Measurements from ENCODE around the gene RAPH1.

RAPH1 gene, protein sequence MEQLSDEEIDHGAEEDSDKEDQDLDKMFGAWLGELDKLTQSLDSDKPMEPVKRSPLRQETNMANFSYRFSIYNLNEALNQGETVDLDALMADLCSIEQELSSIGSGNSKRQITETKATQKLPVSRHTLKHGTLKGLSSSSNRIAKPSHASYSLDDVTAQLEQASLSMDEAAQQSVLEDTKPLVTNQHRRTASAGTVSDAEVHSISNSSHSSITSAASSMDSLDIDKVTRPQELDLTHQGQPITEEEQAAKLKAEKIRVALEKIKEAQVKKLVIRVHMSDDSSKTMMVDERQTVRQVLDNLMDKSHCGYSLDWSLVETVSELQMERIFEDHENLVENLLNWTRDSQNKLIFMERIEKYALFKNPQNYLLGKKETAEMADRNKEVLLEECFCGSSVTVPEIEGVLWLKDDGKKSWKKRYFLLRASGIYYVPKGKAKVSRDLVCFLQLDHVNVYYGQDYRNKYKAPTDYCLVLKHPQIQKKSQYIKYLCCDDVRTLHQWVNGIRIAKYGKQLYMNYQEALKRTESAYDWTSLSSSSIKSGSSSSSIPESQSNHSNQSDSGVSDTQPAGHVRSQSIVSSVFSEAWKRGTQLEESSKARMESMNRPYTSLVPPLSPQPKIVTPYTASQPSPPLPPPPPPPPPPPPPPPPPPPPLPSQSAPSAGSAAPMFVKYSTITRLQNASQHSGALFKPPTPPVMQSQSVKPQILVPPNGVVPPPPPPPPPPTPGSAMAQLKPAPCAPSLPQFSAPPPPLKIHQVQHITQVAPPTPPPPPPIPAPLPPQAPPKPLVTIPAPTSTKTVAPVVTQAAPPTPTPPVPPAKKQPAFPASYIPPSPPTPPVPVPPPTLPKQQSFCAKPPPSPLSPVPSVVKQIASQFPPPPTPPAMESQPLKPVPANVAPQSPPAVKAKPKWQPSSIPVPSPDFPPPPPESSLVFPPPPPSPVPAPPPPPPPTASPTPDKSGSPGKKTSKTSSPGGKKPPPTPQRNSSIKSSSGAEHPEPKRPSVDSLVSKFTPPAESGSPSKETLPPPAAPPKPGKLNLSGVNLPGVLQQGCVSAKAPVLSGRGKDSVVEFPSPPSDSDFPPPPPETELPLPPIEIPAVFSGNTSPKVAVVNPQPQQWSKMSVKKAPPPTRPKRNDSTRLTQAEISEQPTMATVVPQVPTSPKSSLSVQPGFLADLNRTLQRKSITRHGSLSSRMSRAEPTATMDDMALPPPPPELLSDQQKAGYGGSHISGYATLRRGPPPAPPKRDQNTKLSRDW

DNA sequence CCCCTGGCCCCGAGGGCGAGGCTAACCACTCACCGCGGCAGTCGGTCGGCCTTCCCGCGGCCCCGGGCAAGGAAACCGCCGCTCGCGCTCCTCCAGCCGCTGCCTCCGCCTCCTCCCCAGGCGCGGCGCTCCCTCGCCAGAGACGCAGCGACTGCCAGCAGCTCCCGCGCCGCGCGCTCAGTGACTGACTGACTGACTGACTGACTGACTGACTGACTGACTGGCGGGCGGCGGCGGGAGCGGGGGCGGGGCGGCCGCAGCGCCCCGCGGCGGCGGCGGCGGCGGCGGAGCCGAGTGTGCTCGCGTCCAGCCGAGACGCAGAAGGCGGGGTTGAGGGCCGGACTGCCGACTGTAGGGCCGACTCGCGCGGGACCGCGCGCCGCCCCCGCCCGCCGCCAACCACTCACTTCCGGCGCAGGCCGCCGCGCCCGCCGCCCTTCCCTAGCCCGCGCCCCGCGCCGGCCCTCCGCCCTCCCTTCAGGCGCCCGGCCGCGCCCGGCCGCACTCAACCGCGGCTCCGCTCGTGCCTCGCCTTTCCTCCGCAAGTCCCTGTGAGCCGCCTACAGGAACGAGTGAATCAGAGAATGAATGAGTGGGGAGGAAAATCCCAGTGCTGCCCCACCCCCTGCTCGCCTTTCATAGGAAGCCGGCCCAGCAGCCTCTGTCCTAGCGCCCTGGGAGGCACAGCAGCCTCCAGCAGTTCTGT is at the start of gene RAPH1:
Gene RAPH1, minus strand, starts transcription at position 224 of the 706 bp plus-strand sequence. CDS start 39,948 bp downstream, outside the sequence.
- peak; percentile 71 to 72 for DNase-seq

DNA sequence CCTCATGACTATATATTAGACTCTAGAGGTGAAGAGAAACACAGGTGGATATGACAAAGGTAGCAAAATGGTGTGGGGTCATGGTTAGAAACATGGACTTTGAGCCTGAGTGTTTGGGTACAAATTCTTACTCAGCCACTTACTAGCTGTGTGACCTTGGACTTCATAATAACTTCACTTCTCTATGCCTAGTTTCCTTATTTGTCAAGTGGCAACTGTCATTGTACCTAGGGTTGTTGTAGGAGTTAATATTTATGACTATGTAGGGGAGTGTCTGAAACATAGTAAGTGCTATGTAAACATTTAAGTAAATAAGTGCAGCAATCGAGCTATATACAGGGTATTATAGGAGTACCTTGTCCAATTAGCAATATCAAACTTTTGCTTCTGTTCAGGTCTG is 49.7 kb upstream of the RAPH1 start:
- no peak for DNase-seq

DNA sequence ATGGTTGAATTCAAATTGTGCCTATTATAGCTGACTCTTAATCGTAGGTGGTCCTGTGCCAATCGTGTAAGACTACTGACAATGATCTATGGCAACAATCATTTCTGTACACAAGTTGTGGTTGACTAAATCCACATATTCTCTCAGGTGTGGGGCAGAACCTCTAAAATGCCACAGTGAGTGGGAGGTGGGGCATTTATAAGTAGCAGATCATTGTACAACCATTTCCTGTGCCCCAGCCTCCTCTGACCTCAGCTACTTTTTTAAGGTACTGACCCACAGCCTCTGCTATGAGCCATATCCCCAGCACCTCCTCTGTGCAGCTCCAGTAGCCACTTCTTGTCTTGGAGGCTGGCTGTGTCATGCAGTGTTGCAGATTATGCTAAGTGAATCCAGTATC is 48.6 kb upstream of the RAPH1 start:
- no peak for DNase-seq

DNA sequence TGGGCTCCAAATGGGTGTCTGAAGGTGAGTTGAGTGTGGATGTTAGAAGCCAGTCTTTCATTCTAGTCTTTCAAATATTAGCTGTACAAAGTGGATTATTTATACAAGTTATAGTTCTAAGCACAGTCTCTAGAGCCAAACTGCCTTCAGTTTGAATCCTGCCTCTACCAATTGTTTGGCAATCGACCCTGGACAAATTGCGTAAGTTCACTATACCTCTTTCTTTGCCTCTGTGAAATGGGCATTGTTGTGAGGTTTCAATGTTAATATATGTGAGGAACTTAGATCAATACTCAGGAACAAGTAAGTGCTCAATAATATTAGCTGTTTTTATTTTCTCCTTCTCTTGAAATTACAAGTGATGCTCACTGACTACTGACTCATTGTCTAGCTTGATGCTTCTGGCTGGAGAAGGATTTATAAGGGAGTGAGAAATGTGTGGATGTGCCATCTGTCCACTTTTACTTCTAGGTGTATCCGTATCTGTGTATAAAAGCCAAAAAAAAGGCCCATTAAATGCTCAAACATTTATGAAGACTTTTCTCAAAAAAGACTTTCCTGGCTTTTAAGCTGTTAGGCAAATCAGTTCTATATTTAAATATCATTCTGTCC is 48.1 kb upstream of the RAPH1 start:
- no peak for DNase-seq

DNA sequence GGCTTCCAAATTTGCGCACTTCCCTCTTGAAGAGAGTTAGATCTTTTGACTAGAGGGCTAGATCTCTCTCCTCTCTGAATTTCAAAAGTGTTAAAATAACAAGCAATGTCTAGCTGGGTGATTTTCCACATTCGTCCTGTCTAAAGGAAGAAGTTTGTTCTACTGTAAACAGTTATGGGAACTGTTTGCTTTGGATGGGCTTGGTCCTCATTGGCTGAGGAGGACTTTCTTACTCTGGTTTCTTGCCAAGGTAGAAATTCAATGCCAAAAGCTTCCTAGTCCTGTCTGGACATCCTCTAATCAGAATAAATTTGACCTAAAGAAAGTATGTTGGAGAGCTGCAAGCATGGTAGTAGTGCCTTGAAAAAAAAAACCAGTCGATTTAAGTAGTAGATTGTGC is 47.4 kb upstream of the RAPH1 start:
- no peak for DNase-seq

DNA sequence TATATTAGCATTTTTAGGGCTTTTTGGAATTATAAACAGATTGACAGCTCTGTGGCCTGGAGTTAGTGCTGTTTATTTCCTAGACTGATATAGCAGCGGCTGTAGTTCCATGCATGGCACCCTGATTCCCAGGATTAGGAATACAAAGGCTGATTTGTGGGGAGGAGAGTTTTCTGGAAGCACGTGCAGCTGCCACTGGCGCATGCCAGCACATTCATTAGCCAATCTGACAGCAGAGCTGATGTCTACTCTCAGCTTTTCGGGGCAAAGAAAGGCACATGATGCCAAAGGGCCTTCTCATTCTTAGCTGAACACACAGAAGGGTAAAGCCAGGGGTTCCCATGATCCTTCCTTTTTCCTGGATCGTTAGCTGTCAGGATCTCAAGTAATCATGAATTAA is 45.7 kb upstream of the RAPH1 start:
- DNase-seq = no peak

DNA sequence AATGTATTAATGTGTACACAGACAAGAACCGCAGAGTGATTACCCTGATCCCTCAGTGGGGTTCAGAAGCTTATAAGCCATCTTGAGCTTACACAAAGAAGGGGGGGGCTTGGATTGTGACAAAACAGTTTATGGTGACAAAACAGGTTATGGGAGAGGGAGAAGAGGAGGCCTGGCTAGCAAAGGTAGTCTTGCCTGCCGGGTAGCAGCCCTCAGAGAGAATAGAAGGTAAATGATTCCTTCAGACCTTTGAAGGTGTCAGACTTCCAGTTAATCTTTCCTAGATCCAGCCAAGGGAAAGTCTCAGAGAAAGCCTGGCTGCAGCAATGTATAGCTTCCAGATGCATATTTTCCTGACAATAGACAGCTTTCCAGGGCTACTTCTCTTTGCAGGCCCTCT is 44.6 kb upstream of the RAPH1 start:
- DNase-seq = no peak

DNA sequence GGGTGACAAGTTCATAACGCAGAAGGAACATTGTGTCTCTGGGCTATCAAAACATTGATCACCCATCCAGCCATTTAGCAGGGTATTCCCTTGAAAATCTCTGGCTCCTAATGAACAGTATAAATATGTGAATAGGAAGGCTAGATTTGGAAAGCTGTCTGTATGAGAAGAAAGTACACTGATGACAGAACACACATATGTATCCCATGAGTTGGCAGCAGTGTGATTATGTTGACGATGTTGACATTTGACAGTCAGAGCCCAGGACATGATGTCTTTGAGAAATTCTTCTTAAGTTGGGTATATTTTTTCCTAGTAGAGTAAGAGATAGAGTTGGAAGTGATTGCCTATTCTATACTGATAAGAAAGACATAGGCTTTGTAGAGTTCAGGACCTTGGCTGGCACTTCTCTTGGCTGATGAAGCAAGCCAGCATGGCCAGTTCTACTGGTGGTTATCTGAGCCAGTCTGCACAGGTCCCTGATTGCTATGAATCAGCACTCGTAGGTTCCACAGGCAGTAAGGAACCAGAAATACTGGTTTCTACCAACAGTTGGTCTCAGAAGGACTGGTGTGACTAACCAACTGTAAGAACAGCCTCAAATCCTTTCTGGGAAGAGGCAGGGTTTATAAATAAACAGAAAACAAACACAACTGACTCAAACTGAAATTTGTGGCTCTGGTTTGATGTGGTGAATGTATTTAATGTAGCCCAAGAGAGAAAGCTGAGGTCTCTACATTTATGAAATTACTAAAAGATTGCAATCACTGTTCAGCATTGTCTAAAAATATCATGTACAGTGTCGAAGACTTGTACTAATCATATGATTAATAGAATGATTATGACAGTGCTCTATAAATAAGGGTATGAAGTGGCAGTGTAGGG is 43.9 kb upstream of the RAPH1 start:
- DNase-seq = no peak

DNA sequence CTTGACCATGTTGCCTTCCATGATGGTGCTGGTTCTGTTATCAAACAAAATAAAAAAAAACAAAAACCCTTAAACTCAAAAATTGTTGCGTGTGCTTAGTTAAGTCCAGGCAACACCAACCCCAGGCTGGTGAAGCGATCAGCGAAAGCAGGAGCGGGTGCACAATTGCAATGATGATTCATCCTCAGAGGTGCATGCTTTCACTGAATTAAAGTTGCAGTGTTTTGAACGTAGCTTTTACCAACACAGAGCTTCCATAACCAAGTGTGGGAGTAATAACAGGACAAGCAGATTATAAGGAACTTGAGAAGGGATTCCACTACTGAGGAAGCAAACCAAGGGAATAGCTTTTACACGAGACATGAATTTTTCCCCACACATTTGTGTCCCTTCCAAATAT is 39.7 kb upstream of the RAPH1 start:
- DNase-seq = no peak

DNA sequence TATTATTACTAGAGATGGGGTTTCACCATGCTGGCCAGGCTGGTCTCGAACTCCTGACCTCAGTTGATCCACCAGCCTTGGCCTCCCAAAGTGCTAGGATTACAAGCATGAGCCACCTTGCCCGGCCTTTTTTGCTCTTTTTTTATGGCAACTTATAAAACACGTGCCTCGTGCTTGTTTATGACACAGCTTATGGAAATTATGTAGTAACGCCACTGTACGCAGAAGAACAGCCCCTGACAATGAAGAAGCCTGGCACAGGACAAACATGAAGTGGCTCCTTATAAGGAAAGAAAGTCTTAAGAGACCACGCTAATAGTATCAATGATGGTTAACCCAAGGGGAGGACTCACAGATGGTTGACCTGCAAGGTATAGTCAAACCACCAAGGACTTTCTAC is 37.2 kb upstream of the RAPH1 start:
- DNase-seq = no peak

DNA sequence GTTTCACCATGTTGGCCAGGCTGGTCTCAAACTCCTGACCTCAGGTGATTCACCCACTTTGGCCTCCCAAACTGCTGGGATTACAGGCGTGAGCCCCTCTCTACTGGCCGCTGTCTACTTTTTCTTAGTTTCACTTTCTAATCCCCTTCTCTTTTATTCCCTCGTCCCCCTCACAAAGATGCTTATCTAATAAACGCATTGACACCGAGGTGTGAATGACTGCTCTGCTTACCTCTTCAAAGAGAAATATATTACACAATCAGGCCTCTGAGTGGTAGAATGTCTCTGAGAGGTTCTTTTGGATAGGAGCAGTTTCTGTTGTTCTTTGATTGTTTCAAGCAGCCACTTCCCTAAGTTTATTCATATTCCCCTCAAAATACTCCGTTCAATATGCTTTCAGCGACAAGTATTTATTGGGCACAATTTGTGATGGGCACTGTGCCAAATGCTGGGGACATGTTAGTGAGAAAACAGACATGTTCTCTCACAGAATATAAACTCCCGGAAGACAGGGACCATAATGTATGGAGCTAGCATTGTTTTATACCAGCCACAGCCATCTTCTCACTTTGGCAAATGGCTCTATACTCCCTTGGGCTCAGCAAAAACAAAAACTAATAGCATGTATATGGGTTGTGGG is 34.7 kb upstream of the RAPH1 start:
- no peak for DNase-seq

DNA sequence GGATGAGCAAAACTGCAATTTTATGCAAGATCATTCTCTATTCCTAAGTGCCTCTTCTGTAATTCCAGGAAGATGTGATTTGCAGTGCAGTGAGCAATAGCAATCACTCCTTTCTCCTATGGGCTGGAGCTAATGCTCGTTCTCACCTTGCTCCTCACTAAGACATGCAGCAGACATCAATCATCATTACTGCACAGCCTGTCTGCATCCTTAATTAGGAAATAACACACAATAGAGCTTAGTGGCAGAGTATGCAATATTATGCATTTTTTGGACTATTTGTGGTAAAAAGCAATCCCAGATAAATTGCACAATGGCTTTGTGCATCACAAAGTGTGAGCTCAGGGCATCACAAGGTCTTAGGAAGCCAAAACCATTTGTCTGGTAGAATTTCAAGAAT is 32.6 kb upstream of the RAPH1 start:
- DNase-seq = peak in 1 of 2 experiments; percentile 16

DNA sequence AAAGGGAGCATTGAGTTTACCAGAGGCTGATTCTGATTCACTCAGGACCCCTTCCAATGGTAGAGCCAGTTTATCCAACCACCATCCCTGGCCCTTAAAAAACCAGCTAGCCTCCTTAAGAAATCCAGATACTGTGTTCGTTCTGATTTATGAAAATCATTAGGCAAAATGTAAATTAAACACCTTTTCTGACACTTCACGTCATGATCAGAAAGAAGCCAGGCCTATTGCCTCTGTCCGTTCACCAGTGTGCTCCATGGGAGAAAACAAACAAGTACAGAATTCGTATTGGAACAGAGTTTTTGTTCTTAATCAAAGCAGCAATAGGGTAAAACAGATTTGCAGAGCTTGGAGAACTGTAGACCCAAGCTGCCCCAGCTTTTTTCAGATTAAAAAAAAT is 31.1 kb upstream of the RAPH1 start:
- no peak for DNase-seq

DNA sequence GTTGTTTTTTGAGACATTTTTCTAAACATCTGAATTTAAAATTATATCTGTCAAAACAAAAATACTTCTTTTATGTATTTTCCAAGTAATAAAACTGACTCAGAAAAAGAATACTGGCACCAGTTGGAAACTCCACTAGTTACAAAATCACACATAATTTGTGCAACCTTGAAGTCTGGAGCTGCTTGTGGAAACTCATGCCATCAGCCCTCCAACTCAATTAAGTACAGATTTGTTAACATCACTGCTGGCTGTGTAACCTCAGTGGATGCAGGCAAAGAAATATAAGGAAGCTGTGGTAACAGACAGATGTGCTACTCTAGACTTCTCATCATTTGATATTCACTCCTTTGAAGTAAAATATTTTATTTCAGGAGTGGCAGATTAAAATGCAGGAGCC is 30.0 kb upstream of the RAPH1 start:
- DNase-seq = no peak

DNA sequence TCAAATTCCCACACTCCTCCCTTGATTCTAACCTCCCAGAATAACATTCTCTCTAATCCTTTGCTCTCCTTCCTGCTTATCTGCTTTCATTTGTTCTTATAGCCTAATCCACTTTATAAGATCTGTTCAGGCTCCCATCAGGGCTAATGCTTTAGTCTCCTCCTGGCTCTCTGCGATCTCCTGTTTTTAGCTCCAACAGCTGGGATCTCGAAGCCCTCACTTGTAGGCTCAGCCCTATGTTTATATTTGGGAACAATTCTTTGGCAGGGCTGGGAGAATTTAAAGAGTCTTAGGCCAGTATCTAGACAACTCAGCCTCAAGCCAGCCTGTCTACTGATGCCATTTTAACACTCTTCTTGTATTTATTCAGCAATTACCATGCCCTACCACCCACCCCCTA is 27.2 kb upstream of the RAPH1 start:
- DNase-seq = peak; percentile 72 to 88

DNA sequence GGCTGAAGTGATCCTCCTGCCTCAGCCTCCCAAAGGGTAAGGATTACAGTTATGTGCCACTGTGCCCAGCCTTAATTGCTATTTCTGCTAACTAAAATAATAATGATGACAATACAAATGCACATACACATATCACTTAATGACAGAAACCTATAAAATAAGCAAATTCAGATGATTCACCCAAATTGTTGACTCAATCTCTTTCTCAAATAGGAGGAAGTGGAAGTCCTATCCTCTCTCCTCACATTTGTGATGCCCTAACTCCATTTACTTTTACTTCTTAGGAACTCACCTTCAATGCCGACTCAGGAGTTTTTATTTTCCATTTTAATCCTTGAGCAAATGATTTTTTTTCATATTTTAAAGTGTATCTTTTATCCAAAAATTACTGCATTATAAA is 24.5 kb upstream of the RAPH1 start:
- no peak for DNase-seq

DNA sequence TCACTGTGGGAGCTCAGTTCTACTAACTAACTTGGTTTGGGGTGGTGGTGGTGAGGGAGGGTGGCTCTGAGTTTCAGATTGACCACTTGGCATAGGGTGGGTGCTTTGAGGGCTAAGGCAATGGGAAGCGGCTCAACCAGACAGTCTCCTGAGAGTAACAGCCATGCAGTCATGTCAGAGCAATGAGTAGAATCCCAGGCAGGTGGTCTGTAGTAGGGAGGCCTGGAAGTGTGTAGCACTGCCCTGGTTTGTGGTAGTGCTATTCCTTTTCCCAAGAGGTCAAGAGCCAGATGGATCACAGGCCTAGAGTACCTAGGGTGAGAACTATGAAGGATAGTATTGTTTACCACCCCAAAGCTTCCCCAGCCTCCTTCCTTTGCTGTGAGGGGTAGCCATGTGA is 18.7 kb upstream of the RAPH1 start:
- DNase-seq = no peak

DNA sequence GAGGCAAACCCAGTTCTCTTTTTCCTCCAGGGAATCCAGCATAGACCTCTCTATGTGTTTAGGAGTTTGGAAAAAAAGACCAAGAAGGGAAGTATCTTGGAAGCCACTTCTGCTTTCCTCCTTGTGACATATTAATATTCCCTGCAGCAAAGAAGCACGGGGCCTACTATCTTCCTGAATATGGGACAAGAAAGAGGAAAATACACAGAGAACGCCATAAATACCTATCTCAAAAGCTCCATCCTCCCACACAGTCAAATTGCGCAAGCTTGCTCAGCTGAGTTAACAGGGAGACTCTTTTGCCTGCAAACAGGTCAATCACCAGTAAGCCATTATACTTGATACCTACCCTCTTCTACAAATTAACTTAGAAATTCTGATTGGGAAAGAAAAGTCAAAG is 16.7 kb upstream of the RAPH1 start:
- DNase-seq = no peak

DNA sequence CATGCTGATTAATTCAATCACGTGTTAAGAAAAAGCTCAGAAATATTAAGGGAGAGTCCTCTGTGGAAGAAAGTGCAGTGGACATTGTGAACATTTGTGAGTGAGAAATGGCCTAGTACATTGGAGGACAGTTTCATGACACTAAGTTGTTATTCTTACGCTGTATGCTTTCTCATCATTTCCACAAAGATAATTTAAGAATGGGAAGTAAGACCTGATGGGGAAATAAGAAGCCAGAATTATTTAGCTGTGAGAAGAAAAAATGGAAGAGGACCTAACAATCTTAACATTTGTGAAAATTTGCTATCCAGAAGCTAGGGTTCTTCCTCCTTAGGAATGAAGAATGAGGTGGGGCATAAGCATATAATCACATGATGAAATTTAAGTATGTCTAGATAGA is 15.2 kb upstream of the RAPH1 start:
- no peak for DNase-seq

DNA sequence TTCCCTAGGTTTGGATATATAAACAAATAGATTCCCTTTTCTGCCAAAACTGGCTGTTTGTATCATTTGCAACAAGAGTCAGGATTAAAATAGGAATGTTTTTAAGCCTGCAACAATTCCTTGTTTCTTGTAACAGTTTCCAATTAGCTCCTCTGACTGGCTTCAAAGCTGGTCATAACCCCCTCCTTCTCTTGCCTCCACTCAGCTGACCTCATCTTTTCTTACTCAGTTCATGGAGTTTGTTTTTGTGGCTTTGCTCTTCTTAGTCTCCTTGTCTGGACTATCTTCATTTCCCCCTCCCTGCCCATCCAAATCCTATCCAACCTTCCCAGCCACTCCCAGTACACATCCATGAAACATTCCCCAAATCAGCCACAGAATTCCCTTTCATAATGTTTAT is 14.3 kb upstream of the RAPH1 start:
- DNase-seq = no peak

DNA sequence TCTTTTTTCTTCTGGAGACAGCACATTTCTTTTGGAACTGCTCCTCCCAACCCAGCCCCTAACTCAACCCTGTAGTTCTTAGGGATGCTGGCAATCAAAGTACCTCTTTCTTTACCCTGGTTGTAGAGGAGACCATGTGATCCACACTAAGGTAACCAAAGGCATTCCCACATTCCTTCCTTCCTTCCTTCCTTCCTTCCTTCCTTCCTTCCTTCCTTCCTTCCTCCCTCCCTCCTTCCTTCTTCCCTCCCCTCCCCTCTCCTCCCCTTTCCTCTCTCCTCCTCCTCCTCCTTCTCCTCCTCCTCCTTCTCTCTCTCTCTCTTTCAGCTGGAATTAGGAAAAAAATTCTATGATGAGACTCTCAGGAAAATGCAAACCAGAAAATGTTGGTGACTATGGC is 13.8 kb upstream of the RAPH1 start:
- DNase-seq = no peak

All from NCI-H524 (cell line).